ENCODE measurements around the gene P4HA2.

Gene P4HA2

GRCh38 chr5:132227485-132228240 lies at the start of gene P4HA2:
Gene P4HA2 (minus strand): TSS chr5:132227853. CDS start chr5:132218626, 9,227 bp downstream.
- no peak within 1 kb of the TSS for H3K4me3 ChIP-seq (ENCODE audit: low read length, poor library complexity, severe bottlenecking)
- no peaks in the 10 kb centered on the region for H3K27me3 ChIP-seq (ENCODE audit: insufficient read depth, low read length, poor library complexity, severe bottlenecking)
- no peaks in the 10 kb centered on the region for H3K9me2 ChIP-seq (replicated peaks; ENCODE audit: low read depth, low read length)
- H3K4me1 ChIP-seq (ENCODE audit: insufficient read depth, low read length, poor library complexity, severe bottlenecking) = peaks cover 36% of the 10 kb centered on the region
- no peak within 1 kb of the TSS for H3K9ac ChIP-seq (ENCODE audit: low read depth, low read length, poor library complexity, severe bottlenecking)
- H3F3A ChIP-seq (ENCODE audit: low read depth) = no peaks in the 10 kb centered on the region
- H3K9me3 ChIP-seq (ENCODE audit: insufficient read depth, low read depth, low read length) = no peaks in the 10 kb centered on the region
- H2AFZ ChIP-seq (ENCODE audit: low read length) = no peak within 1 kb of the TSS
- H4K20me1 ChIP-seq (ENCODE audit: insufficient read depth, low read length, poor library complexity, severe bottlenecking) = no peaks in the 10 kb centered on the region
- H3K36me3 ChIP-seq (ENCODE audit: insufficient read depth, low read length) = no peaks in the 10 kb centered on the region
- no peak for TF ChIP-seq CTCF (conservative IDR thresholded peaks at IDR 0.05; ENCODE audit: low read length)
- no peak for TF ChIP-seq EZH2phosphoT487 (IDR thresholded peaks at IDR 0.05; ENCODE audit: borderline replicate concordance)
- H3K79me2 ChIP-seq (ENCODE audit: insufficient read depth, low read length) = no peaks in the 10 kb centered on the region
- no peak within 1 kb of the TSS for H3K4me2 ChIP-seq (ENCODE audit: low read depth, low read length, poor library complexity, severe bottlenecking)

GRCh38 chr5:132277256-132277655 lies 49.6 kb upstream of the P4HA2 start:
- H3K36me3 ChIP-seq (ENCODE audit: insufficient read depth, low read length) = no peaks in the 10 kb centered on the region
- H3K9ac ChIP-seq (ENCODE audit: low read depth, low read length, poor library complexity, severe bottlenecking) = no peak overlapping the region
- H2AFZ ChIP-seq (ENCODE audit: low read length) = no peak overlapping the region
- no peaks in the 10 kb centered on the region for H3K4me1 ChIP-seq (ENCODE audit: insufficient read depth, low read length, poor library complexity, severe bottlenecking)
- TF ChIP-seq CTCF (conservative IDR thresholded peaks at IDR 0.05; ENCODE audit: low read length) (no peak), EZH2phosphoT487 (IDR thresholded peaks at IDR 0.05; ENCODE audit: borderline replicate concordance) (no peak)
- no peak overlapping the region for H3K4me2 ChIP-seq (ENCODE audit: low read depth, low read length, poor library complexity, severe bottlenecking)
- no peaks in the 10 kb centered on the region for H4K20me1 ChIP-seq (ENCODE audit: insufficient read depth, low read length, poor library complexity, severe bottlenecking)
- H3K4me3 ChIP-seq (ENCODE audit: low read length, poor library complexity, severe bottlenecking) = no peak overlapping the region
- no peaks in the 10 kb centered on the region for H3K79me2 ChIP-seq (ENCODE audit: insufficient read depth, low read length)
- H3F3A ChIP-seq (ENCODE audit: low read depth) = no peaks in the 10 kb centered on the region
- H3K9me3 ChIP-seq (ENCODE audit: insufficient read depth, low read depth, low read length) = no peaks in the 10 kb centered on the region
- H3K27me3 ChIP-seq (ENCODE audit: insufficient read depth, low read length, poor library complexity, severe bottlenecking) = no peaks in the 10 kb centered on the region
- H3K9me2 ChIP-seq (replicated peaks; ENCODE audit: low read depth, low read length) = no peaks in the 10 kb centered on the region

- Histone ChIP-seq H3F3A (ENCODE audit: low read depth) (no peaks in the 10 kb centered on the region), H3K36me3 (ENCODE audit: insufficient read depth, low read length) (no peaks in the 10 kb centered on the region), H3K9ac (ENCODE audit: low read depth, low read length, poor library complexity, severe bottlenecking) (no peak overlapping the region), H3K79me2 (ENCODE audit: insufficient read depth, low read length) (no peaks in the 10 kb centered on the region), H3K4me1 (ENCODE audit: insufficient read depth, low read length, poor library complexity, severe bottlenecking) (no peaks in the 10 kb centered on the region), H3K9me3 (ENCODE audit: insufficient read depth, low read depth, low read length) (no peaks in the 10 kb centered on the region), H3K4me2 (ENCODE audit: low read depth, low read length, poor library complexity, severe bottlenecking) (no peak overlapping the region), H3K4me3 (ENCODE audit: low read length, poor library complexity, severe bottlenecking) (no peak overlapping the region), H2AFZ (ENCODE audit: low read length) (no peak overlapping the region), H3K9me2 (replicated peaks; ENCODE audit: low read depth, low read length) (no peaks in the 10 kb centered on the region), H4K20me1 (ENCODE audit: insufficient read depth, low read length, poor library complexity, severe bottlenecking) (no peaks in the 10 kb centered on the region), H3K27me3 (ENCODE audit: insufficient read depth, low read length, poor library complexity, severe bottlenecking) (no peaks in the 10 kb centered on the region)
- TF ChIP-seq CTCF (conservative IDR thresholded peaks at IDR 0.05; ENCODE audit: low read length) (no peak), EZH2phosphoT487 (IDR thresholded peaks at IDR 0.05; ENCODE audit: borderline replicate concordance) (no peak)
Observed at GRCh38 chr5:132275367-132276220, 47.9 kb upstream of the P4HA2 start.
